WTC11 (cell line): Measurements from ENCODE around the gene EIF4E1B.

Experiments
- CBFB ChIP-seq: sonication (generic); formaldehyde crosslinking; IDR thresholded peaks from 2 replicates; pipeline ENCODE4 v1.8.1; 2022; ENCODE audit warnings: mild to moderate bottlenecking, low read depth, missing genetic modification reagents
- CTCF ChIP-seq: fragments of 200-600 bp; IDR thresholded peaks from 2 replicates; pipeline ENCODE4 v1.8.0; 2022; ENCODE audit warnings: antibody characterized with exemption
- E2F4 ChIP-seq: sonication (generic); formaldehyde crosslinking; IDR thresholded peaks from 2 replicates; pipeline ENCODE4 v1.8.1; 2022; ENCODE audit warnings: low read depth, mild to moderate bottlenecking, moderate library complexity, missing genetic modification reagents, borderline replicate concordance
- FOXP1 ChIP-seq: sonication (generic); formaldehyde crosslinking; IDR thresholded peaks from 2 replicates; pipeline ENCODE4 v1.8.0; 2022; ENCODE audit warnings: missing genetic modification reagents, mild to moderate bottlenecking, moderate library complexity, borderline replicate concordance
- NFE2L1 ChIP-seq: sonication (generic); formaldehyde crosslinking; IDR thresholded peaks from 2 replicates; pipeline ENCODE4 v1.8.1; 2023; ENCODE audit warnings: missing genetic modification reagents
- RELA ChIP-seq: sonication (generic); formaldehyde crosslinking; IDR thresholded peaks from 2 replicates; pipeline ENCODE4 v1.8.1; 2022; ENCODE audit warnings: missing genetic modification reagents, mild to moderate bottlenecking, borderline replicate concordance
- ZNF219 ChIP-seq: sonication (generic); formaldehyde crosslinking; IDR thresholded peaks from 2 replicates; pipeline ENCODE4 v1.8.0; 2023; ENCODE audit warnings: missing genetic modification reagents, mild to moderate bottlenecking, borderline replicate concordance
- ZSCAN18 ChIP-seq: fragments of 250-450 bp; sonication (Bioruptor Pico); IDR thresholded peaks from 2 replicates; pipeline ENCODE4 v2.1.2; 2022; ENCODE audit warnings: mild to moderate bottlenecking, moderate library complexity

- no peak for TF ChIP-seq ZSCAN18 (CRISPR knock-in tag)
- TF ChIP-seq E2F4 (CRISPR knock-in tag), result no peak
- no peak for TF ChIP-seq NFE2L1 (CRISPR knock-in tag)
- no peak for TF ChIP-seq CTCF
- no peak for TF ChIP-seq CBFB (CRISPR knock-in tag)
- no peak for TF ChIP-seq ZNF219 (CRISPR knock-in tag)
- TF ChIP-seq RELA (CRISPR knock-in tag), result no peak
- TF ChIP-seq FOXP1 (CRISPR knock-in tag), result no peak
Measured at GRCh38 chr5:176581361-176581760, 49.1 kb upstream of the EIF4E1B start.
